ENCODE measurements around the gene MPZL1. TPM values are rescaled to one million over a fixed set of nuclear protein-coding genes. Genes with fewer than 3 reads are reported as not detected.
A peak's percentile ranks its signal among the peaks of the same experiment; 100 is the strongest.

MPZL1 gene
- total RNA-seq, 1 donor from 2014 or later, result 85.5 TPM

GRCh38 chr1:167819849-167820683 lies 98.3 kb downstream of the MPZL1 start:
- Histone ChIP-seq H3K4me3 (ENCODE audit: low read depth, low read length) (peak overlapping the region; percentile 20), H3K27me3 (ENCODE audit: control insufficient read depth, insufficient read depth, low read length) (no peaks in the 10 kb centered on the region), H3K36me3 (ENCODE audit: control insufficient read depth, insufficient read depth, low read length) (no peaks in the 10 kb centered on the region)
- DNase-seq (ENCODE audit: low read depth), result peak; percentile 67
- TF ChIP-seq, protein P1, sequence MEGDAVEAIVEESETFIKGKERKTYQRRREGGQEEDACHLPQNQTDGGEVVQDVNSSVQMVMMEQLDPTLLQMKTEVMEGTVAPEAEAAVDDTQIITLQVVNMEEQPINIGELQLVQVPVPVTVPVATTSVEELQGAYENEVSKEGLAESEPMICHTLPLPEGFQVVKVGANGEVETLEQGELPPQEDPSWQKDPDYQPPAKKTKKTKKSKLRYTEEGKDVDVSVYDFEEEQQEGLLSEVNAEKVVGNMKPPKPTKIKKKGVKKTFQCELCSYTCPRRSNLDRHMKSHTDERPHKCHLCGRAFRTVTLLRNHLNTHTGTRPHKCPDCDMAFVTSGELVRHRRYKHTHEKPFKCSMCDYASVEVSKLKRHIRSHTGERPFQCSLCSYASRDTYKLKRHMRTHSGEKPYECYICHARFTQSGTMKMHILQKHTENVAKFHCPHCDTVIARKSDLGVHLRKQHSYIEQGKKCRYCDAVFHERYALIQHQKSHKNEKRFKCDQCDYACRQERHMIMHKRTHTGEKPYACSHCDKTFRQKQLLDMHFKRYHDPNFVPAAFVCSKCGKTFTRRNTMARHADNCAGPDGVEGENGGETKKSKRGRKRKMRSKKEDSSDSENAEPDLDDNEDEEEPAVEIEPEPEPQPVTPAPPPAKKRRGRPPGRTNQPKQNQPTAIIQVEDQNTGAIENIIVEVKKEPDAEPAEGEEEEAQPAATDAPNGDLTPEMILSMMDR (IDR thresholded peaks at IDR 0.05; ENCODE audit: insufficient read depth, low read length, poor library complexity, severe bottlenecking), result no peak

DNA sequence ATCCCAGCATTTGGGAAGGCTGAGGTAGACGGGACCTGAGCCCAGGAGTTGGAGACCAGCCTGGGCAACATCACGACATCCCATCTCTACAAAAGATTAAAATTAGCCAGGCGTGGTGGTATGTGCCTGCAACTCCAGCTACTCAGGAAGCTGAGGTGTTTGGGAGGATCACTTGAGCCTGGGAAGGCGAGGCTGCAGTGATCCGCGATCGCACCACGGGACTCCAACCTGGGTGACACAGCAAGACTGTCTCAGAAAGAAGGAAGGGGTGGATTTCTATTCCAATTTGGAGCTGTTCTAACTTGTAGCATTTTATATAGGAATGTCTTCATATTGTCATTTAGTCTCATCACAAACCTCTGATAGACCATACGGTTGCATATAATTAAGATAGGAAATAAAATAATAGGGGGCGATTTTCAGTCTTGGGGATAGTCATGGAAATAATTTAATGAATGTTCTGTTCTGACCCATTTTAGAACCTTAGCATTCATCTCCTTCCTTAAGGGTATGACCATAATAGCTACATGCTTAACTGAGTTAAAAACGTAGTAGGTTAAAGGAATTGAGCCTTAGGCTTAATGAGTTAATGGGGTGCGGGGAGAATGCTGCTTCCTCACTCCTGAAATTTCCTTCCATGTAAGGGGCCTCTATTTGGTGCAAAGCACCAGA lies 99.0 kb downstream of the MPZL1 start:
- Histone ChIP-seq H3K4me3 (ENCODE audit: low read depth, low read length) (no peak overlapping the region), H3K27me3 (ENCODE audit: control insufficient read depth, insufficient read depth, low read length) (no peaks in the 10 kb centered on the region), H3K36me3 (ENCODE audit: control insufficient read depth, insufficient read depth, low read length) (no peaks in the 10 kb centered on the region)
- no peak for DNase-seq (ENCODE audit: low read depth)
- TF ChIP-seq, protein P1 (IDR thresholded peaks at IDR 0.05; ENCODE audit: insufficient read depth, low read length, poor library complexity, severe bottlenecking), result no peak

DNA sequence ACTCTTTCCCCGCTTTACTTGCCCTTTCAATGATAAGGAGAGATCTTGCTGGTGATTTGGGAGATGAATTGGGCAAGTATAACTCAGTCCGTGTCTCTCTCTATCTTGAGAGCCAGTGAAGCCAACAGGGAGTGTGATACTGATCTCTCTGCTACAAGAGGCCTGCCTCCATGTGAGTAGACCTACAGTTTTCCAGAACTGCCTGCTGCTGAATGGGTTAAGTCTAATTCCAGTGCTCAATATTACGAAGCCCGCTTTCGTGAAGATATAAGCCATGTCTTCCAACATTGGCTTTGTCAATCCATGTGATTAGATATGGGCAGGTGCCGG lies 99.5 kb downstream of the MPZL1 start:
- TF ChIP-seq, protein P1 (IDR thresholded peaks at IDR 0.05; ENCODE audit: insufficient read depth, low read length, poor library complexity, severe bottlenecking), result no peak

DNA sequence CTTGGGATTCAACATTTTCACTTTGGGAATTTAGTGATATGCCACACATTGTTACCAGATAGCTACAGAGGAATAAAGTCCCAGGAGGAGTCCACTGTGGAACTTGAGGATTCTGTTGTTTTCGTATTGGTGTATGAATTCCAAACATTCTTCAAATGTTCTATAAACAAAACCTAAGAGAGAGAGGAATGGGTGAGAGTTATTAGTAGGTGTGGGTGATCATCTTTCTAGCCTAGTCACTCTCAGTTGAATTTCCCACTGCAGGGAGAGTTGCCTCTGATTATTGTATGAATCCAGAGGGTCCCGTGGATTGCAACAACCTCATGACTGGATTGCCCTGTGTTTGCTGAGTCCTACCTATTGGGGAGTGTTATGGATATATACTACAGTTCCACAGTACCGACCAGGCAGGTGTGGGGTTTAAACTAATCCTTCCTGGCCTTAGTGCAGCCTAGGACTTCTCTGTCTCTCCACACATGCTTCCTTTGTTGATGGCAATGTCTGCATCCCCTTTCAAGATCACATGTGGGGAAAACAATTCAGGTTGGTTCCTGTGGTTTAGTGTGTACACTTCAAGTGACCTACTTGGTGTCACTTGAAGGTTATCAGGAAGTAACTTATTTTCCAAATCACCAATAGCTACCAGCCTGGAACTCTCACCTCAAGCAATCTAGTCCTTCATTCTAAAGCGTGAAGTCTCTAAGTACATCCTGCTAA lies 100.3 kb downstream of the MPZL1 start:
- TF ChIP-seq, protein P1 (IDR thresholded peaks at IDR 0.05; ENCODE audit: insufficient read depth, low read length, poor library complexity, severe bottlenecking), result no peak
- H3K4me3 ChIP-seq (ENCODE audit: low read depth, low read length), result no peak overlapping the region
- no peak for DNase-seq (ENCODE audit: low read depth)
- H3K36me3 ChIP-seq (ENCODE audit: control insufficient read depth, insufficient read depth, low read length), result no peaks in the 10 kb centered on the region
- H3K27me3 ChIP-seq (ENCODE audit: control insufficient read depth, insufficient read depth, low read length), result no peaks in the 10 kb centered on the region

More for the DNA sequence above, 99.5 kb downstream of the MPZL1 start:
- DNase-seq (ENCODE audit: low read depth), result no peak
- Histone ChIP-seq H3K4me3 (ENCODE audit: low read depth, low read length) (no peak overlapping the region), H3K27me3 (ENCODE audit: control insufficient read depth, insufficient read depth, low read length) (no peaks in the 10 kb centered on the region), H3K36me3 (ENCODE audit: control insufficient read depth, insufficient read depth, low read length) (no peaks in the 10 kb centered on the region)

DNA sequence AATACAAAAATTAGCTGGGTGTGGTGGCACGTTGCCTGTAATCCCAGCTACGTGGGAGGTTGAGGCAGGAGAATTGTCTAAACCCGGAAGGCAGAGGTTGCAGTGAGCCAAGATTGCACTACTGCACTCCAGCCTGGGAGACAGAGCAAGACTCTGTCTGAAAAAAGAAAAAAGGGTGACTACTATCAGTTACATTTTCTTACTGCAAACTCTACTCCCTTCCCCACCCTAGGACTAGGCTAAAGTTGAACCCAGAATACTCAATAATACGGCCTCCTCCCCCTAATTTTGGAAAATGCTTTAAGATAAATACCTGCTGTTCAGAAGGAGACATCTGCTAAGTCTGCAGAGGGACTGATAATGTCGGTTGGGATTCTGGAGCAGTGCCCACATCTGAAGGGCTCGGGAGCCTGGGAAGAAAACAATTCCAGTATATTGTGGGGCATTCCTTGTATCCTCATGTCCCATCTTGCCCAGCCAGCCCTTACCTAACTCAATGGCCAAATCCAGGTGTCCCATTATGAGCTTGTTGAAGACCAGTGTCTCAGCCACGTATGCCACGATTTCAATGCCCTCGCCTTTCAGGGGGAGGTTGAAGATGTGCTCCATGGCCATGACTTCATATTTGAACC lies 102.5 kb downstream of the MPZL1 start:
- TF ChIP-seq, protein P1 (IDR thresholded peaks at IDR 0.05; ENCODE audit: insufficient read depth, low read length, poor library complexity, severe bottlenecking), result no peak
- H3K4me3 ChIP-seq (ENCODE audit: low read depth, low read length), result no peak overlapping the region
- no peaks in the 10 kb centered on the region for H3K27me3 ChIP-seq (ENCODE audit: control insufficient read depth, insufficient read depth, low read length)
- no peaks in the 10 kb centered on the region for H3K36me3 ChIP-seq (ENCODE audit: control insufficient read depth, insufficient read depth, low read length)
- no peak for DNase-seq (ENCODE audit: low read depth)
